GM19328 (cell line): ENCODE data around the gene CKAP5.
A peak's percentile ranks its signal among the peaks of the same experiment; 100 is the strongest.

Experiments used
- ATAC-seq: cut with Tn5 transposase; IDR thresholded peaks from one replicate; pipeline ENCODE4 v1.9.1; 2021; ENCODE audit warnings: mild to moderate bottlenecking, moderate library complexity; ENCODE audit not compliant: unreplicated experiment

CKAP5 gene

DNA sequence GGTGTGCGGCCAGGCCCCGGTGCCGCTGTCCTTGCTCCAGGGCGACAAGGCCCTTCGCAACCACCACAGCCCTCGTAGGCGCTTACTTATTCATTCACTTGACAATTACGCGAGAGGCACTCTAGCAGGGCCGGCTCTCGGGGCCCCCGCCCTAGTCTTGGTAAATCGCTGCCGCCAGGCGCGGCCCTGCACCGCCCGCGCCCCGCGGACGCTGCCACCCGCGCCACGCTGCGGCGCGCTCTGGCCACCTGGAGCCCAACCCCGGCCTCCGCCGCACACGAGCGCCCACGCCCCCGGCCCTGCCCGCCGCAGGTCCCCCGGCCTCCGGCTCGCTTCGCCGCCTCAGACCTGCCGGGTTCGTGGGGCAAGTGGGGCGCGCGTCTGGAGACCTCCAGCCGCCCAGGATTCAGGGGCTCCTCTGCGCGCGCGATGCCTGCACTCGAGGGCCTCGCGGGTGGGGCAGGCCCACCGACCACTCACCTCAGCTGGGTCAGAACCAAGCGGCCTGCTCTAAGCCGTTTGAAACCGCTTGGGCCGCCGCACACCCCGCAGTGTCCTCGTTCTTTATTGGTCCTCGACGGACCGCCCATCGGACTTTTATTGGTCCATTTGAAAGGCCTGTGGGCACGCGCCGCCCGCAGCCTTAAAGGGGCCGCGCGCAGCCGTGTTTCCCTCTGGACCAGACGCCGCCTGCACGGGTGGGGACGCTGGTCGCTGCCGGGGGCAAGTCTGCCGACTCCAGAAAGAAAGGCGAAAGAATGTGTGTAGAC is at the start of gene CKAP5:
TSS of gene CKAP5 (minus strand) at position 541 of the 770 bp plus-strand sequence. CDS start 25,049 bp downstream, outside the sequence.
- peak; percentile 88 for ATAC-seq

DNA sequence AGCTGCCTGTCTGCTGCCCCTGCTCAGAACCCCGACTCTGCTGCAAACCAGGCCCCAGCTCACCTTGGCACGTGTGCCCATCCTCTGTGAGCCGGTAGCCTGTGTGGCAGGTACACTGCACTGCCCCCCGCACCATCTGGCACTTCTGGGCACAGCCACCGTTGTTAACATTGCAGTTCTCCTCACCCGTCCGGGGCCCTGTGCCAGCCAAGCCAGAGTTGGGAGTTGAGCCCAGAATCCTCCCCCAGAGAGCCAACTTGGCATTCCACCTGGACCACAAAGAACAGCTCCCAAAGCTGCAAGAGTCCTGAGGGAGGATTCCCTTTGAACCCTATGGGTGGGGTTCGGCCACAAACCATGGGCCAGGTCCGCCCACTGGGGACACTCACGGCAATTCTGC is 49.7 kb upstream of the CKAP5 start:
- no peak for ATAC-seq

- no peak for ATAC-seq
Observed at GRCh38 chr11:46894961-46895360, 48.9 kb upstream of the CKAP5 start.

GRCh38 chr11:46894506-46894905 is 48.4 kb upstream of the CKAP5 start:
- ATAC-seq = no peak

GRCh38 chr11:46892838-46893237 is 46.8 kb upstream of the CKAP5 start:
- no peak for ATAC-seq

GRCh38 chr11:46892109-46892508 is 46.0 kb upstream of the CKAP5 start:
- ATAC-seq = no peak

GRCh38 chr11:46890665-46891064 is 44.6 kb upstream of the CKAP5 start:
- ATAC-seq = no peak

DNA sequence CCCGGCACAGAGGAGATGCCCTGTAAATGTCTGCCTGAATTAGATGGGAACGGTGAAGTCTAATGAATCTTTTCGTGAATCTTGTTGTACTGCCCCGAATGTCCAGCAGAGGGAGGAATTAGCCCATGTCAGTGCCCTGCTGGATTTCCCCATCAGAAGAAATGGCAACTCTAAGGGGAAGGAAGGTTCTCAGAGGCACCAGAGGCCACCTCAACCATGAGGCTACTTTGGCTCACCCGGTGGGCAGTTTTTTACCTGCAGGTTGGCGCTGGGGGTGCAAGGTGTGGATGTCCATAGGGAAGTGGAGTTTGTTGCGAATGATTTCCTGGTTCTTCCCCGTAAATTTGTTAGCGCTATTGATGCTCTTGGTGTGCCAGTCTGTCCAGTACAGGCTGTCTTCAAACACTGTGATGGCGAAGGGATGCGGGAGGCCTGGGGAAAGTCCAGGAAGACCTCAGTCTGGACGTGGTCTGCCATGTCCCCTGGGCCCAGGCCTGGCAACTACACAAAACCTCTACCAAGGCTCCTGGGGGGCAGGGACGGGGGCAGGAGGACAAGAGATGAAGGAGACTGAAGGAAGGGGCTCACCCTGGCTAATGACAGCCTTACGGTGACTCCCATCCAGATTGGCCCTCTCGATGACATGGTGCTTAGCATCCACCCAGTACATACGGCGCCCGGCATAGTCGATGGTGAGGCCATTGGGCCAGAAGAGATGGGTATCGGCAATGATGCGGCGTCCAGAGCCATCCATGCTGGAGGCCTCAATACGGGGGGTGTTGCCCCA is 43.8 kb upstream of the CKAP5 start:
- no peak for ATAC-seq

GRCh38 chr11:46889251-46889650 is 43.2 kb upstream of the CKAP5 start:
- no peak for ATAC-seq

GRCh38 chr11:46888636-46889035 is 42.6 kb upstream of the CKAP5 start:
- ATAC-seq = no peak

DNA sequence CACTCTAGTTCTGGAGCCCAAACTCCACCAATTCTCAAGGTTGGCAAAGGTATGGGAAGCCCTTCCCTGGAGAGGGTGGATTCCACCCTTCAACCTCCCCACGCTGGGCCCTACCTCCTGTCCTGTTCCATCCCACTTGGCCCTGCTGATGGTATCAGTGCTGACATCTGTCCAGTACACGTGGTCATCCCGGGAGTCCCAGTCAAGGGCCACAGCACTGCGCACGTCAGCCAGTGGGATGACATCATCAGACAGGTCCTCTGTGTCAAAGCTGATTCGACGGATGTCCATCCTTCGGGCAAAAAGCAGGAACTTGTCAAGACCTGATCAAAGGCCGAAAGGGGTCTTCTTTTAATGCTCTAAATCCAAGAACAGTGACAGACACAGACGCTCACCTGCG is 40.1 kb upstream of the CKAP5 start:
- no peak for ATAC-seq

- ATAC-seq = no peak
Observed at GRCh38 chr11:46879056-46879585, 33.0 kb upstream of the CKAP5 start.

DNA sequence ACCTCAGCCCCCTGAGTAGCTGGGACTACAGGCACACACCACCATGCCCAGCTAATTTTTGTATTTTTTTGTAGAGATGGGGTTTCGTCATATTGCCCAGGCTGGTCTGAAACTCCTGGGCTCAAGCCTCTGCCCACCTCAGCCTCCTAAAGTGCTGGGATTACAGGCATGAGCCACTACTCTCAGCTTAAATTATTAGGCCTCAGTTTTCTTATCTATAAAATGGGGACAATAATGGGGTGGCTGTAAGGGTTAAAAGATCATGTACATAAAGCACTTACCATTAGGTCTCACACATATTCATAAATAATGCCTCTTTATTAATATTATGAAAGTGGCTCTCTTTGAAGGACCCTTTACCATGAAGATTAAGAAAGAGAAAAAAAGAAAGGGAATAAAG is 31.5 kb upstream of the CKAP5 start:
- no peak for ATAC-seq

DNA sequence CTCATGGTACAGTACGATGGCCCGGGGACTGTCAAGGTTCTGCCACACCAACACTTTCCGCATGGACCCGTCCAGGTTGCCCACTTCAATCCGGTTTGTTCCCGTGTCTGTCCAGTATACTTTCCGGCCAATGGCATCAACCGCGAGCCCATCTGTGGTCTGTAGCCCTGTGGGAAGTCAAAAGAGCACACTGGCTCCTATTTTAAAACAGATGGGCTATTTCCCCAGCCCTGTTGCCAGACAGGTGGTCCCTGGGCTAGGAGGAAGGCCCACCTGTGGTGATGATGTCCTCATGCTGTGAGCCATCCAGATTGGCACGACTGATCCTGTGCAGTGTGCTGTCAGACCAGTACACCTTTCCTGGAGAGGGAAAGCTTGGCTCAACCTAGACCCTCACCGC is 30.4 kb upstream of the CKAP5 start:
- ATAC-seq = no peak

DNA sequence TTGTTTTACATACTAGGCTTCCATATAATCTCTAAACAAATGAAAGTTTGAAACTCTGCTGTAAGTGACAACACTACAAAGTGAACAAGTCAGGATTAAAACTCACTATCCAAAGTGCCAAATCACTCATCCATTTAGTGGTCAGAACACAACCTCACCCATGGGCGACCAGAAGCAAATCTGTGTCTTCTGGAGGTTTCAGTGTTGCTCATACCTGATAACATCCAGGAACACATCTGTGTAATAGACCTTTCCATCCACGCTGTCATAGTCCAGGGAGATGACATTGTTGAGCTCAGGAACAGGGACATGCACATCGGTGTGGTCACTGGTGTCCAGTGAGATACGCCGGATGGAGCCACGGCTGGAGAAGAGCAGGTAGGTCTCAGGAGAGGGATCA is 28.5 kb upstream of the CKAP5 start:
- ATAC-seq = no peak

GRCh38 chr11:46868912-46869311 is 22.8 kb upstream of the CKAP5 start:
- no peak for ATAC-seq

GRCh38 chr11:46865340-46865739 is 19.3 kb upstream of the CKAP5 start:
- ATAC-seq = no peak

GRCh38 chr11:46860218-46860617 is 14.1 kb upstream of the CKAP5 start:
- no peak for ATAC-seq

GRCh38 chr11:46858920-46859546 is 13.0 kb upstream of the CKAP5 start:
- ATAC-seq = no peak

- no peak for ATAC-seq
Observed at GRCh38 chr11:46857666-46858065, 11.6 kb upstream of the CKAP5 start.

- ATAC-seq = no peak
Observed at GRCh38 chr11:46856605-46857343, 10.7 kb upstream of the CKAP5 start.
